ENCODE measurements around the gene MMP23B.
"Not testable (repeated sequence)": the region's sequence is repeated elsewhere in the genome, so short reads cannot be mapped to it uniquely, and the experiment has no call there.

Gene MMP23B

DNA sequence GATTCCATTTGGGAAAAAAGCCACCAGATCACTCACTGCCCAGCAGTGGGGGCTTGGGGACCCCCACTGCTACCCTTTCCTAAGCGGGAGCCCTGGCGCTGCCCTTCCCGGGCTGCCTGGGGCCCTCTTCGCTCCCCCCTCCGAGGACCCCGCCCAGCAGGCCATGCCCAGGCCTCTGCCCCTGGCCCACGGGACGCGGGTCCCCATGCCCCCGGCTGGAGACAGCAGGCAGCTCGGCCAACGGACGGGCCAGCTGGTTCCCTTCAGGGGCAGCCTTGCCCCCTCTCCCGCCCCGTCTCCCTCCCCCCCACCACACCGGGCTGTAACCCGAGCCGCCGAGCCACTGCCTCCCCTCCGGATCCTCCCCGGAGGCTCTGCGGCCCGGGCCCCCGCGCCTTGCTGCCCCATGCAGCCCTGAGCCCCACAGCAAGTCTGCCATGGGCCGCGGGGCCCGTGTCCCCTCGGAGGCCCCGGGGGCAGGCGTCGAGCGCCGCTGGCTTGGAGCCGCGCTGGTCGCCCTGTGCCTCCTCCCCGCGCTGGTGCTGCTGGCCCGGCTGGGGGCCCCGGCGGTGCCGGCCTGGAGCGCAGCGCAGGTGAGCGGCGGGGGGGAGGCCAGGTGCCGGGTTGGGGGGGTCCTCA, at the start of gene MMP23B:
Gene MMP23B, plus strand, starts transcription at position 392 of the 639 bp plus-strand sequence. Its CDS starts 46 bp downstream, at position 438.
- no peak for DNase-seq (ENCODE audit: low read depth)

DNA sequence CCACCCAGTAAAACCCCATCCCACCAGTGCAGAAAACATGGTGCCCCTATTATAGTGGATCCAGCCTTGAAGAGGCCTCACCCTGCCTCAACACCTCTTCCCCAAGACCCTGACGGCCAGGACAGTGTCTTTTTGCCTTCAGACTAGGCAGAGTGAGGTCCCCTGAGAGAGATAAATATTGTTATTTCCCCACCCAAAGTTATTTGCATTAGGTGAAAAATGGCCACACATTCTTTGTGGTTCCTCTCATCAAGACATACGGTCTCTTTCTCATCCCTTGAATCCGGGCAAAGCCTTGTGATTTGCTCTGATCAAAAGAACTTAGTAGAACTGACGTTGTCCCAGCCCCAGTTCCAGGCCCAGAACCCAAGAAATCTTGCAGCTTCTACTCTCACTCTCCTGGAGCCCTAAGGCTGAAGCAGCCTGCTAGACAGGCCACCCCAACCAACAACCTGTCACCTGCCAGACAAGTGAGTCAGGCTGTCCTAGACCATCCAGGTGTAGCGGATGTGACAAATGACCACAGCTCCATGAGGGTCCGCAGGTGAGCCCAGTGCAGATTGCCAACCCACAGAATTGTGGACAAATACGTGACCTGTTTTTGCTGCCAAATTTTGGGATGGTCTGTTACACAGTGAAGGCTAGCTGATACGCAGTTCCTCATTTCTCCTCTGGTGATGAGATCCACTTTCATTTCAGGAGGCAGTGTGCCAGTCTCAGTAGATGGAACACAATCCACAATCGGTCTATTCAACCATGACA, 49.2 kb upstream of the MMP23B start:
- no peak for DNase-seq (ENCODE audit: low read depth)

DNA sequence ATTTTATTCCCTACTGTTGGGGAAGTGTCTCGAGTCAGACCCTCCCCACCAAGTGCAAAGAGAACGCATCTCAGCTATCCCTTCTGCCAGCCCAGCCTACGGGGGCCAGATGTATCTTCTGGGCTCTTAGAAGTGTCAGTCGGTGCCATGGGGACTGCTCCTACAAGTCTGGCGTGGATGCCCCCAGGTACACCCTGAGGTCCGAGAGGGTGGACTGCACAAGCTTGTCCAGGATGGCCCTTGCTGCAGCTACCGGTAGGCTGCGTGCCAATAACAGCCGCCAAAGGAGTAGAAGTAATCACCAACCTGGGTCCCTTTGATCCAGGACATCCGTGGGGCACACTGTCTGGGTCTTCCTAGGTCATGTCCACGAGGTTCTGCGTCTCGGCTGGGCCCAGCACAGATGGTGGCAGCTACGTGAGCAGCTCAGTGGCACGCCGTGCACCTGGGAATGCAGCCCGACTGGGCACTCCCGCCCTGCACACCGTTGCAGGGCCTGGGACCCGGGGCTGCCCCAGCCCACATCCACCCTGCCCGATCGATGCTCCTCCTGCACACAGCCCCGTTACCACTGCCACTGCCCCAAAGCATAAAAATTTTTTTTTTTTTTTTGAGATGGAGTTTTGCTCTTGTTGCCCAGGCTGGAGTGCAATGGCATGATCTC, 48.5 kb upstream of the MMP23B start:
- DNase-seq (ENCODE audit: low read depth): no peak

DNA sequence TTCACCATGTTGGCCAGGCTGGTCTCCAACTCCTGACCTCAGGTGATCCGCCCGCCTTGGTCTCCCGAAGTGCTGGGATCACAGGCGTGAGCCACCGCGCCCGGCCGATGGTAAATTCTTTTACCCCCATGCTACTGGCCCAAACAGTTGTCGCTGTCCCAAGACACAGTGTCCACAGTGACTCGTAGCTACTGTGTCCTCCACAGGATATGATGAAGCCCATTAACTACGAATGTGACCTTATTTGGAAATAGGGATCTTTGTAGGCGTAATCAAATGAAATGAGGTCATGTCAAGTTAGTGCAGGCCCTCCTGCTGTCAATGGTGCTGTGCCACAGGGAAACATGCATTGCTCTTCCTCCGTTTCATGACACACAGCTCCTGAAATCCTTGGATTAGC, 40.5 kb upstream of the MMP23B start:
- DNase-seq (ENCODE audit: low read depth): peak; percentile 62

DNA sequence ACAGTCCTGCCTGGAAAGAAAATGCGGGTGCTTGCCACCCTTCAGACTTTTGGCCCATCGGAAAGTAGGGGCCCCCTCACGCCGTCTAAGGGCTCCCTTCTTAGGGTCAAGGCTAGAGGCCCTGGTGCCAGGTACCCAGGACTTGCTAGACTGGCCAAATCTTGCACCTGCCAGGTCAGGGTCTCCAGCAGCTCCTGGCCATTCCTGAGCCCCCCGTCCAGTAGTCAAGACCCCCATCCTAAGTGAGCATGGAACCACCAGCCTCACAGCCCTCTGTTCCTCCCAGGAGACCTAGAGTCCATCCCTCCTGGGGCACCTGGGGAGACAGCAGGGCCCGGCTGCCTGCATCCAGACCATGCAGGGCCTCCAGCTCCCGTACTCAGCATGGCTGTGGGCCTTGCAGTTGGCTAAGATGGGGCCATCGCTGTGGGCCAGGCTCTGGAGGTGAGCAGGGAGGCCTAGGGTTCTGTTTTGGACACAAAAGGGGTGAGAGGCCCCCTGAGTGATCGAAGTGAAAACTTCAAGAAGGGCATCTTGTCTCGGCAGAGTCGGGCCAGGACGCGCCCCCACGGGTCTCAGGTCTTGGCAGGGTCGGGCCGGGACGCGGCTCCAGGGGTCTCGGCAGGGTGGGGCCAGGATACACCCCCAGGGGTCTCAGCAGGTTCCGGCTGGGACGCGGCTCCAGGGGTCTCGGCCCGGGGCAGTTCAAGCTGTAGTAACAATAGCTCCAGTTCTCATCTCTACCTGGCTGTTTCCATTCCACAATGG, 38.0 kb upstream of the MMP23B start:
- no peak for DNase-seq (ENCODE audit: low read depth)

DNA sequence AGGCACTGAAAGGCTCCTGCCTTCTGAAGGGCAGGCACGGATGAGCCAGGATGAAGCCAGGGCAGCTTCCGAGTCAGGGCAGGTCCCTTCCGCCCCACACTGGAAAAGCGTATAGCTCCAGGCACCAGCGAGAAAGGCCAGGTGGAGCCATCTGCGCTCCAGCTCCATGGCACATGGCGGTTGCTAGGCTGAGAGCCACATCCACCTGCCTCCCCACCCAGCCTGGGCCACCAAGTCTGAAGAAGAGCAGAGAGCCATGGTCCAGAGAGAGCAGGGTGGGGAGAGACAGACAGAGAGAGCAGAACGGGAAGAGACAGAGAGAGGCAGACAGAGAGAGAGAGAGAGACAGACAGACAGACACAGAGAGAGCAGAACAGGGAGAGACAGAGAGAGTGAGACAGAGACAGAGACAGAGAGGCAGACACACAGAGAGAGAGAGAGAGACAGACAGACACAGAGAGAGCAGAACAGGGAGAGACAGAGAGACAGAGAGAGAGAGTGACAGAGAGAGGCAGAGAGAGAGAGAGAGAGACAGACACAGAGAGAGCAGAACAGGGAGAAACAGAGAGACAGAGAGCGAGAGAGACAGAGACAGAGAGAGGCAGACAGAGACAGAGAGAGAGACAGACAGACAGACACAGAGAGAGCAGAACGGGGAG, 37.2 kb upstream of the MMP23B start:
- DNase-seq (ENCODE audit: low read depth): no peak

DNA sequence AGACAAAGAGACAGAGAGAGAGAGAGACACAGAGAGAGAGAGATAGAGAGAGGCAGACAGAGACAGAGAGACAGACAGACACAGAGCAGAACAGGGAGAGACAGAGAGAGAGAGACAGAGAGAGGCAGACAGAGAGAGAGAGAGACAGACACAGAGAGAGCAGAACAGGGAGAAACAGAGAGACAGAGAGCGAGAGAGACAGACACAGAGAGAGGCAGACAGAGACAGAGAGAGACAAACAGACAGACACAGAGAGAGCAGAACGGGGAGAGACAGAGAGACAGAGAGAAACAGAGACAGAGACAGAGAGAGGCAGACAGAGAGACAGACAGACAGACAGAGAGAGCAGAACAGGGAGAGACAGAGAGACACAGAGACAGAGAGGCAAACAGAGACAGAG, 36.6 kb upstream of the MMP23B start:
- DNase-seq (ENCODE audit: low read depth): not testable (repeated sequence)

DNA sequence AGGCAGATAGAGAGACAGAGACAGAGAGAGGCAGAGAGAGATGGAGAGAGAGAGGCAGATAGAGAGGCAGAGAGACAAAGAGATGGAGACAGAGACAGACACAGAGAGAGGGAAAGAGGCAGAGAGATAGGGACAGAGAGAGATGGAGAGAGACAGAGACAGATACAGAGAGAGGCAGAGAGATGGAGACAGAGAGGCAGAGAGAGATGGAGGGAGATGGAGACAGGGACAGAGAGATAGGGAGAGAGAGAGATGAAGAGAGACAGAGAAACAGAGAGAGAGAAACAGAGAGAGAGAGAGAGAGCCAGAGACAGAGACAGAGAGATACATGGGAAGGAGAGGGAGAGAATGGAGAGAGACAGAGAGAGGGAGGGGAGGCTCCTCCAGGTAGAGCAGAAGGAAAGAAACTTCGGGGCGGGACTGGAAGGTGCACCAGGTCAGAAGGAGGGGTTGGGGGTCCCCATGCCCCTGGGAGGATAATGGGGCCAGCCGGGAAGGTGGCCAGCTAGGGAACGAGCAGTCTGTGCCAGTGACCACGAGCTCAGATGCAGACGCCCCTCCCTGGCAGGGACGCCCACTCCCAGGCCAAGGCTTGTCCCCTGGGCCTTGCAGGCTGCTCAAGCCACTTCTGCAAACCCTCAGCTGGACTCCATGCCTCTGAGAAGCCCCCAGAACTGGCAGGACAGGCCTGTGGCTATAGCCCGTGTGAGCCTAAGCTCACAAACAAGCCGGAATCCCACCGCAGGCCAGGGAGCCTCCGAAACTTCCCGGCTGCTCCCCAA, 35.3 kb upstream of the MMP23B start:
- DNase-seq (ENCODE audit: low read depth): no peak

DNA sequence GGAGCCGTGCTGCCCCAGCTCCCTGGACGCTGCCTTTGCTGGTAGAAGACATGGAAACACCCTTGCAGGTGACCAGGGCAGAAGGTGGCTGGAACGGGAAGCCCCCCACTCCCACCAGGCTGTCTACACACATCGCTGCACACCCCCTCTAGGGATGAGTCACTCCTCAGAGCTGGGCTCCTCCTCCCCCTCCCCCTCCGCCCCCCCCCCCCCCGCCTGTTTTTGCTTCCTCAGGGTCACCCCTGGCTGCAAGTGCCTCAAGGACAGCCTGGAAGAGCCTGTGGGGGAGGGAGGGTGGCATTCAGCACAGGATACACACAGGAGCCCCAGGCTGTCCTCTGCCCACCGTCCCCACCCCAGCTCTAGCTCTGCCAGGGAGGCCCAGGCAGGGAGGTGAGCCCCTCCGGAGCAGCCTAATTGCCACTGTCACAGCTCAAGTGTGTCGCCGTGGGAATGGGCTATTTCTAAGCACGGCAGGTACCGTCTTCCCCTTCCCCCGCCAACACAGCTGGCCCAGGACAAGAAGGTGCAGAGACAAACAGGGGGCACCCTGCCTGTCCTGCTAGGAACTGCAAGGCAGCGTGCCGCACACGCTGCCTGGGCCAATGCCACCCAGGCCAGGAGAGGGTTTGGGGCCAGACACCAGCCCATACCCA, 34.6 kb upstream of the MMP23B start:
- peak; percentile 46 for DNase-seq (ENCODE audit: low read depth)

DNA sequence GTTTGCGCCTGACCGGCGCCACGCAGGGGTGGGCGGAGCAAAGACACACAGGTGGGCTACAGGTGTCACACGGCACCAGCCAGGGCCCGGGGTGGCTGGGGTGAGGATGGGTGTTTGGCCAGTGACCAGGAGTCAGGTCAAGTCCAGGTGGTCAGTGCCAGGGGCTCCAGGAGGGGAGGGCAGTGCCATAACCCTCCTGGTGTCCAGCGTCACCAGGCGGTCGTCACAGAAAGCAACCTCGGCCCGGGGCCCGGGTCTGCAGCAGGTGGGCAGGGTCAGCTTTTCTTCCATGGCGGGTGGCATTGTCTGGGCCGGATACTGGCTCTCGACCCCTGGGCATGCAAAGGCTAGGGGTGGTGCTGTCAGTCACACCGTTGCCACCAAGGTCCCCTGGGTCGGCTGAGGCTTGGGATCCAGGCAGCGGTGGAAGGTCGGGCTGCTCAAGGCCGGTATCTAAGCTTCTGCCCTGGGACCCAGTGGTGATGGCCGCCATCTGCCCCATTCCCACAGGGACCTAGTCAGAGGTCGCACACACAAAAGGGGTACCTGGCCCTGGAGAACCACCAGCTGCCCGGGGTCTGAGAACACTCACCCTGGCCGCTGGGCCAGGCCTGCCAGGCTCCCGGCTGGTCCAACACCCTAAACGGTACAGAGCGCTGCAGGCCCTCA, 33.8 kb upstream of the MMP23B start:
- DNase-seq (ENCODE audit: low read depth): no peak

DNA sequence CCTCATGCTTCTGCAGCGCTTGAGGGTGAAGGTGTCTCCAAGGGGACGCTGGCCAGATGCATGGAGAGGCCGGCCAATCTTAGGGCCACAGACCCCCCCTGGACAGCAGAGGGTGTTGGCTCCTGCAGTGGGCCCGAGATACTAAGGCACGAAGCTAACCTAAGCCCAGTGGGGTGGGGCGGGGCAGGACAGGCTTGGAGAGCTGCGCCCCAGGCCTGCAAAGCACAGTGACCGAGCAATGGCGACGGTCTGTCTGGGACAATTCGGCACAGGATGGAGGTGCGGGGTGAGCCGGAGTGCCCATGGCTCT, 33.3 kb upstream of the MMP23B start:
- no peak for DNase-seq (ENCODE audit: low read depth)

DNA sequence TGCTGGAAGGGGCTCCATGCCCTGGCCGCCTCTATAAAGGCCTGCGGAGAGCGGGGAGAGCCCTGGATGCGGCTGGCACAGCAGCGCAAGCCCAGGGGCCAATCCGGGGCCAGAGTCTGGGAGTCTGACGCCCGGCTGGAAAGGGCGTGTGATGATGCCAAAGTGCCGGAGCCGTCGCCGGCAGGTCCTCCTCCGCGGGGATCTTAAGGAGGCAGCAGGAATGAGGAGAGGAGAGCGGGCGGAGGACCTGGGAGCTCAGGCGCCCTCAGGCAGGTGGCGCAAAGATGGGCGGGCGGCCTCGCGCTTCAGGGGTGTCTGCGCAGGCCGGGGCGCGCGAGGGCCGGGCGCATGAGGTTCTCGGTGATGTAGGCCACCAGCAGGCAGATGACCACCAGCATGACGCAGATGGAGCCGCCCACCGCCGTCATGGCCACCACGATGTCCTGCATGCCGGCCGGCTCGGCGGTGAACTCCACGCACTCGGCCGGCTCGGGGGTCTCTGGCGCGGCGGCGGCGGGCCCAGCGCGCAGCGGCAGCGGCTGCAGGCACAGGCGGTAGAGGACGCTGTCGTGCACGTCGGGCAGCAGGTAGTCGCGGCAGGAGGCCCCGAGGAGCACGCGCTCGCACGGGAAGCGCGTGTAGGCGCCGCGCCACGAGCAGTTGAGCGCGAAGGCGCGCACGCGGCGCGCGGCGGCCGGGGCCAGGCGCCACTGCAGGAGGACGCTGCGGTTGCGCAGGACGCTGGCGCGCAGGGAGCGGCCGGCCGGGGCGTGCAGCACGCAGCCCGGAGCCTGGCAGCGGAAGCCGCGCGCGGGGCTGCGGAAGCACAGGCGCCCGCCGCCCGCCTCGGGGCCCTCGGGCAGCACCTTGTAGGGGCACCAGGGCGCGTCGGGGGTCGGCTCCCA, 32.7 kb upstream of the MMP23B start:
- peak; percentile 51 for DNase-seq (ENCODE audit: low read depth)

DNA sequence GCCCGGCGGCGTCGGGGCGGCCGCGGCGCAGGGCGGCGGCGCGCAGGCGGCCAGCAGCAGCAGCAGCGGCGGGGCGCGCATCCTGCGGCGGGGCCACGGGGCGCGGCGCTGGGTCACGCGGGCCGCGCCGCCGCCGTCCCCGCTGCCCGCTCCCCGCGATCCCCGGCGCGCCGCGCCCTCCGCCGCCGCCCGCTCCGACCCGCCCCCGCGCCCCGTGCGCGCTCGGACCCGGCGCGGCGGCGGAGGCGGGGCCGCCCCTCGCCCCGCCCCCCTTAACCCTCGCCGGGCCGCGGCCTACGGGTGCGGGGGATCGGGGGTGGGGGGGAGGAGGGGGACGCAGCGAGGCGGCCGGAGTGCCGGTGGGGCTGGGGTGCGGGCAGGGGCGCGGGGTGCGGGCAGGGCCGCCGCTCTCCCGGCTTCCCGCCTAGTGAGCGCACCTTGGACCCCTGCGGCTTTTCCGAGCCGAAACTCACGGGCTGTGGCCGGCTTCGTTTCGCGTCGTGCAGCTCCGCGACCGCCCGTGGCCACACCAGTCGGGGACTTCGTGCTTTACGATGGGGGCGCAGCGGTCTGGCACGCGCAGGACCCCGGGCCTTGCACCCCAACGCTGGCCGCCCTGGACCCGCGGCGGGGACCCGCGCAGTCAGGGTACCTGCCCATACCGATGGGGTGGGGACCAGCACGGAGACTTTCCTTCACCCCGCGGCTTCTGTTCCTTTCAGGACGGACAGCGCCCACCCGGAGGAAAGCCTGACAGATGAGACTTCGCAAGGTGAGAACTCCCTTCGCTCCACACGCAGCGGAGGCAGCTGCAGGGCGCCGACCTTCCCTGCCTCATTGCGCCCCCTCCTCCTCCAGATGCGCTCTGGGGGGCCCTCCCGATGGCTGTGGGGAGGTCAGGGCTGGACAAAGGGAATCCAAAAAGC, 31.8 kb upstream of the MMP23B start, which contains the start of gene FNDC10:
Gene FNDC10, minus strand, starts transcription at position 201 of the 926 bp plus-strand sequence. Its CDS starts 120 bp downstream, at position 81.
- DNase-seq (ENCODE audit: low read depth): peak; percentile 18

DNA sequence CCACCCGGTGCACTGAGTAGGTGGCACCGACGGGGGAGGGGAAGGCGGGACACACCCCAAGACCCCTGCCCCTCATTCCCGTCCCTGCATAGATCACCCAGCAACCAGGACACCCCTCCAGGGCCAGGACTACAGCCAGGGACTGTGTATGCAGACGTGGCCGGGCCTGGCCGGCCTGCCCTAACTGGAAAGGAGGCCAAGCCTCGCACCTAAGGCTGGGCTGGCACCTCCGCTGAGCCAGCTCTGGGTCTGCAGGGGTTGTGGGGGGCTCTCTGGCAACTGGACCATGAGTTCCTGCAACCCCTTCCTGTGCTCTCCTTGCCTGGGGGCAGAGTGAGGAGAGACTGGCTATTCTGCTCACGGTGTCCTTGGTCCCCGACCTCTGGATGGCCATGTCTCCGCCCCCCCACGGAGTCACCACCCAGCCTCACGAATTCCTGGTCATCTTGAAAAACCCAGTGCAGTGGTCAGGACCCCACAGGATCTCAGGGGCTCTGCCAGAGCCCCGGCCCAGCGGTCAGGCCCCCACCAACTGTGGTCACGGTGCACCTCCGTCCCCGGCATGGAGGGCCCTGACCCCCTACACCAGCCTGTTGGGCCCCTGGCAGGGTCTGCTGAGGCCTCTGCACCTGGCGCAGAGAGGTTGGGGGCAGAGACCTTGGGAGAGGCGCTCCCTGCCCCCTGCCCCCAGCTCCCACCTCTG, 31.0 kb upstream of the MMP23B start:
- DNase-seq (ENCODE audit: low read depth): no peak

DNA sequence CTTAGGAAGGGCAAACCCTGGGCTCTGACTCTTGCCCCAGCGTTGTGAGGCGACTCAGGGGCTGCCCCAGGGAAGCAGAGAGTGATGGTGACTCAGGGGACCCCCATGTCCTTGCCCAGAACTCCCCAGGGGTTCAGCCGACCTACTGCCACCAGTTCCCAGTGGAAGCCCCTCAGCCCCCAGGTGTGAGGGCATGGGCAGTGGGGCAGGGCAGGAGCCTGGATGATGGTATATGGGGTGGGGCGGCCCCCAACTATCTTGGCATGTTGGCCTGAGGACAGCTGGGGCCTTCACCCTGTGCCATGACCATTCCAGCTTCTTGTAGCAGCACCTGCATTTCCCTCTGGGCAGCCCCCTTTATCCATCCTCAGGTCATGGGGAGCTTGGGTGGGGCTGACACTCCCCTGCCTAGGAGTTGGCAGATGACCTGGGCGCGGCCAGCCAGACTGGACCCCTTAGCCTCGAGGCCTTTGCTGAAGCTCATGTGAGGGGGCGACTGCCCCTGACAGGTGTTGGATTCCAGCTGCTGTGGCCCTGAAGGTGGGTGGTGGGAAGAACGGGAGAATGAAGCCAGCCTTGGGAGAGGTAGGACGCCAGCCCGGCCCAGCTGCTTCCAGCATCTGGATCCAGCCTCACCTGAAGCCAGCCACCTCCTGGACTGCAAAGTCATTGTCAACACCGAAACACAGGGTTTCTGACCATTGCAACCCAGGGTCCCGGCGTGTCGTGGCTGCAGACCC, 30.2 kb upstream of the MMP23B start:
- DNase-seq (ENCODE audit: low read depth): no peak

DNA sequence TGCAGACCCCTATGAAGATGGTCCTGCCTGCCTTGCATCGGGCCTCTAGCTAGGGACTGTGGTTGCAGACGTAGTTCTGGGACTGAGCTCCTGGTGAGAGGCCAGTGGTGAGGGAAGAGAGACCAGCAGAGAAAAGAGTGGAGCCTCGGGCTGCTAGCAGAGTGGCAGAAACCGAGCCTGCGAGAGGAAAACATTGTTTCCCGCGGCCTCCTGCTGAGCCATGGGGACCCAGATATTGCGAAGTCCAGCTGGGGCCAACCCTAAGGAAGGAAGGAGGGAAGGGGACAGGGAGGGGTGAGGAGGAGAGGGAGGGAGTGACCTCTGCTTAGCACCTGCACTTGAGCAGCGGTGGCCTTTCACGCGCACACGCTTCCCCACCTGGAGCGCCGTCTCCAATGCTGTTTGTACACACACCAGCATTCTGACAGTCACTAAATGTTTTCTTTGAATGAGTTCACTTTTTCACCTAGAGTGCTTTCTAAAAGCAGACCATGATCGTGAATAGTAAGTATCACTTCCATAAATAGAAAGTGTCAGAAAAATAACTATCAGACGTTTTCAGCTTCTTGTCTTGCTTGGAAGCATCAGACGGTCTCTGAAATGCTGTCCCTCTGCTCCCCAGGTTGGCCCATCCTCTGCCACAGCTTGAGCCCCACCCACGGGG, 29.5 kb upstream of the MMP23B start:
- DNase-seq (ENCODE audit: low read depth): no peak
